GM12892 (cell line): ENCODE measurements around the gene PNPO.

Experiments used
- POLR2A ChIP-seq: IDR thresholded peaks from 2 replicates; pipeline ENCODE4 v1.6.1; 2011; ENCODE audit warnings: low read depth, low read length, control low read depth
- POLR2AphosphoS5 ChIP-seq: IDR thresholded peaks from 2 replicates; pipeline ENCODE4 v1.6.1; 2011; ENCODE audit warnings: low read depth, low read length, control low read depth
- TAF1 ChIP-seq: IDR thresholded peaks from 2 replicates; pipeline ENCODE4 v1.6.1; 2011; ENCODE audit warnings: low read depth, mild to moderate bottlenecking, control low read depth, low read length, borderline replicate concordance

GRCh38 chr17:47989700-47990099 lies 48.3 kb downstream of the PNPO start:
- TF ChIP-seq POLR2A (no peak), TAF1 (no peak), POLR2AphosphoS5 (no peak)
